ENCODE measurements around the gene IL1F10.

IL1F10 gene

GRCh38 chr2:113068706-113069485 is 1.1 kb downstream of the IL1F10 start:
- Histone ChIP-seq H3F3A (ENCODE audit: control insufficient read depth, insufficient read depth) (no peaks in the 10 kb centered on the region), H3K9me3 (ENCODE audit: control insufficient read depth, insufficient read depth, low read length) (no peaks in the 10 kb centered on the region), H3K27ac (ENCODE audit: low read depth, low read length) (no peak overlapping the region), H3K27me3 (ENCODE audit: control insufficient read depth, low read length) (peaks cover 7% of the 10 kb centered on the region; the same call in 1 of the 2 replicates), H3K4me3 (ENCODE audit: low read length) (no peak overlapping the region), H3K79me2 (ENCODE audit: control insufficient read depth, low read length) (no peaks in the 10 kb centered on the region), H4K20me1 (ENCODE audit: control insufficient read depth, insufficient read depth, low read depth, low read length) (no peaks in the 10 kb centered on the region), H3K36me3 (ENCODE audit: control insufficient read depth, low read length) (no peaks in the 10 kb centered on the region), H3K9me2 (replicated peaks; ENCODE audit: control insufficient read depth, low read length) (no peaks in the 10 kb centered on the region), H3K4me2 (ENCODE audit: low read length) (no peak overlapping the region), H3K4me1 (ENCODE audit: control insufficient read depth, low read length) (no peaks in the 10 kb centered on the region)
- TF ChIP-seq CTCF (IDR thresholded peaks at IDR 0.05; ENCODE audit: low read depth, low read length, poor library complexity, severe bottlenecking) (no peak), EZH2phosphoT487 (IDR thresholded peaks at IDR 0.05; ENCODE audit: borderline replicate concordance, low read length) (no peak)

DNA sequence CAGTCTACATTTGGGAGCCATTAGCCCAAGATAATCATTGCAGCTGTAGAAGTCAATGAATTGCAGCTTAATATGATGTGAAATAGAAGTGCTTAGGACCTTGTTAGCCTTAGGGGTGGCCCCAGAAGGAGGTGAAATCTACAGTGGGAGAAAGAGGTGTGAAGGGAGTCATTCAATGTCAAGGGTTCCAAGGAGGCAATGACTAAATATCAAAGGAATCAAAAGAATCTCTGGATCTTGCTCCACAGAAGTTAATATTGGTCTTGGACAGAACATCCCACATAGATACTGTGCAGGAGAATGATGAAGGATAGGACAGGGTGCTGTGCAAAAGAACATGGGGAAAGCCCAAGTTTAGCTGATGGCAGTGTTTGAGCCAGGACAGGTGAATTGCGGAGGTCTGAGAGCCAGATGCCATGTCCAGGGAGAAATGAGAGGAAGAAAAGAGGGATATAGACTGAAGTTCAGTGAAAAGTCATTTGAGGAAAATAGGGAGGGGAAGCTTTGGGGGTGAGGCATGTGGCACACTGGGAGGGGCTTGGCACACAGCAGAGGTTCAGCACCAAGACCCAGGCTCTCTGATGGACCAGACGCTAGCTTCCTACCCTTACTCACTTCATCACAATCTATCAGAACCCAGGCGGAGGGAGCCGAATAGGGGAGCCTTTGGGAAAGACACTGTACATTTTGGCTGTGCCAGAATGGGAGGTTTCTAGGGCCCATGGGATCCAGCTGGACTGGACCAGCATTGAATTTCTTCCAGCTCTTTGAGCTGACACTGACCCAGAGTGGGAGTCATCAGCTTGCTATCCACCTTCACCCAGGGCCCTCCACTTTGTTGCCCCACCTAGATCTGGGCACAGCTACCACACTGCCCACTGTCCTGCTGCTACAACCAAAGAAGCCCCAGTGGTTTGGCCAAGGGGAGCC is 2.2 kb downstream of the IL1F10 start:
- Histone ChIP-seq H3K9me2 (replicated peaks; ENCODE audit: control insufficient read depth, low read length) (no peaks in the 10 kb centered on the region), H3K27ac (ENCODE audit: low read depth, low read length) (no peak overlapping the region), H3K4me3 (ENCODE audit: low read length) (no peak overlapping the region), H3K36me3 (ENCODE audit: control insufficient read depth, low read length) (no peaks in the 10 kb centered on the region), H3K79me2 (ENCODE audit: control insufficient read depth, low read length) (no peaks in the 10 kb centered on the region), H3K4me1 (ENCODE audit: control insufficient read depth, low read length) (no peaks in the 10 kb centered on the region), H3F3A (ENCODE audit: control insufficient read depth, insufficient read depth) (no peaks in the 10 kb centered on the region), H4K20me1 (ENCODE audit: control insufficient read depth, insufficient read depth, low read depth, low read length) (no peaks in the 10 kb centered on the region), H3K27me3 (ENCODE audit: control insufficient read depth, low read length) (peaks cover 7% of the 10 kb centered on the region; the same call in 1 of the 2 replicates), H3K4me2 (ENCODE audit: low read length) (no peak overlapping the region), H3K9me3 (ENCODE audit: control insufficient read depth, insufficient read depth, low read length) (no peaks in the 10 kb centered on the region)
- TF ChIP-seq EZH2phosphoT487 (IDR thresholded peaks at IDR 0.05; ENCODE audit: borderline replicate concordance, low read length) (no peak), CTCF (IDR thresholded peaks at IDR 0.05; ENCODE audit: low read depth, low read length, poor library complexity, severe bottlenecking) (no peak)

- Histone ChIP-seq H3K9me2 (replicated peaks; ENCODE audit: control insufficient read depth, low read length) (no peaks in the 10 kb centered on the region), H3K36me3 (ENCODE audit: control insufficient read depth, low read length) (no peaks in the 10 kb centered on the region), H4K20me1 (ENCODE audit: control insufficient read depth, insufficient read depth, low read depth, low read length) (no peaks in the 10 kb centered on the region), H3K4me3 (ENCODE audit: low read length) (no peak overlapping the region), H3K27ac (ENCODE audit: low read depth, low read length) (no peak overlapping the region), H3K79me2 (ENCODE audit: control insufficient read depth, low read length) (no peaks in the 10 kb centered on the region), H3K9me3 (ENCODE audit: control insufficient read depth, insufficient read depth, low read length) (no peaks in the 10 kb centered on the region), H3K4me2 (ENCODE audit: low read length) (no peak overlapping the region), H3K4me1 (ENCODE audit: control insufficient read depth, low read length) (no peaks in the 10 kb centered on the region), H3F3A (ENCODE audit: control insufficient read depth, insufficient read depth) (no peaks in the 10 kb centered on the region), H3K27me3 (ENCODE audit: control insufficient read depth, low read length) (peaks cover 7% of the 10 kb centered on the region; the same call in 1 of the 2 replicates)
- no peak for TF ChIP-seq CTCF (IDR thresholded peaks at IDR 0.05; ENCODE audit: low read depth, low read length, poor library complexity, severe bottlenecking)
- no peak for TF ChIP-seq EZH2phosphoT487 (IDR thresholded peaks at IDR 0.05; ENCODE audit: borderline replicate concordance, low read length)
Observed at GRCh38 chr2:113070606-113070975, 2.8 kb downstream of the IL1F10 start.

Measured in DOHH2 (cell line).